ENCODE data around the gene MTG1.
"Not testable (repeated sequence)": the region's sequence is repeated elsewhere in the genome, so short reads cannot be mapped to it uniquely, and the experiment has no call there.

Gene MTG1

DNA sequence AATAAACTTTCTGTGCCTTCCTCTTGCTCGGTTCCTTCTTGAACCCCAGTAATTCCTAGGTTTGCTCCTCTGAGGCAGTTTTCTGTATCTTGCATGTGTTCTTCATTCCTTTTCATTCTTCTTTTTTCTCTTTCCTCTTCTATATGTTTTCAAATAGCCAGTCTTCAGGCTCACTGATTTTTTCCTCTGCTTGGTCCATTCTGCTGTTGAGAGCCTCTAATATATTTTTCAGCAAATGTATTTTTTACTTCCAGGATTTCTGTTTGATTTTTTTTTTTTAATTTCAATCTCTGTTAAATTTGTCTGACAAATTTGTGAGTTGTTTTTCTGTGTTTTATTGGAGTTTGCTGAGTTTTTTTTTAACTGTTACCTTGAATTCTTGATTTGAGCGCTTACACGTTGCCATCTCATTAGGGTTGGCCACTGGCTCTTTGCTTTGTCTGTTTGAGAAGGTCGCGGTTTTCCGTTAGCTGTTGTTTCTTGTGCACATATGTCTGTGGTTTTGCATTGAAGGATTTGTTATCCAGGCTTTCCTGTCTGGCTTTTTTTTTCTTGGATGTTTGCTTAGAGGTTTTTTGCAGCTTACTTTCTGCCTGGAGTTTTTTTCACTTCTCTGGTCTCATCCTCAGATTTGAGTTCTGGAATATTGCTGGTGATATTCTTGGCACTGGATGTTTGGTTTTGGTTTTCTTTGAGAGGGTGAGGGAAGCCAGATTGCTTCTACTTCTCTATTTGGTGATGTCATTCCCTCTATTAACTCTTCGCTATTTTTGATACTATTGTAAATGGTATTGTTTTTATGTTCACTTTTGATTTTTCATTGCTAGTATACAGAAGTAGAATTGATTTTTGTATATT is 17.8 kb downstream of the MTG1 start:
- Histone ChIP-seq H3K9ac (ENCODE audit: low read depth, low read length) (no peak overlapping the region), H3K9me3 (ENCODE audit: insufficient read depth, low read depth, low read length) (peaks cover 31% of the 10 kb centered on the region), H3K36me3 (ENCODE audit: insufficient read depth, low read depth, low read length) (peaks cover 74% of the 10 kb centered on the region), H3K4me1 (ENCODE audit: insufficient read depth, low read length) (no peaks in the 10 kb centered on the region), H3K4me3 (ENCODE audit: low read length) (no peak overlapping the region), H3K27me3 (ENCODE audit: insufficient read depth, low read length) (no peaks in the 10 kb centered on the region), H3K27ac (ENCODE audit: low read length) (no peak overlapping the region)

DNA sequence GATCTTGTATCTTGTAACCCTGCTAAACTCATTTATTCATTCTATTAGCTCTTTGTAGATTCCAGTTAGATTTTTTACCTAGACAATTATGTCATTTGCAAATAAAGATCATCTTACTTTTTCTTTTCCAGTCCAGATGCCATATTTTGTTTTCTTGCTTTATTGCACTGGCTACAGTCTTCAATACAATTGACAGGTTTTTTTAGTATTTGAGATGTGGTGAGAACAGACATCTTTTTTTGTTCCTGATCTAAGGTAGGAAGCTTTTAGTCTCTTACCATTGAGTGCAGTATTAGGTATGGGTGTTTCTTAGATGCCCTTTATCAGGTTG is 18.4 kb downstream of the MTG1 start:
- Histone ChIP-seq H3K36me3 (ENCODE audit: insufficient read depth, low read depth, low read length) (peaks cover 69% of the 10 kb centered on the region), H3K4me3 (ENCODE audit: low read length) (no peak overlapping the region), H3K27ac (ENCODE audit: low read length) (no peak overlapping the region), H3K9ac (ENCODE audit: low read depth, low read length) (no peak overlapping the region), H3K4me1 (ENCODE audit: insufficient read depth, low read length) (no peaks in the 10 kb centered on the region), H3K27me3 (ENCODE audit: insufficient read depth, low read length) (no peaks in the 10 kb centered on the region), H3K9me3 (ENCODE audit: insufficient read depth, low read depth, low read length) (peaks cover 31% of the 10 kb centered on the region)

DNA sequence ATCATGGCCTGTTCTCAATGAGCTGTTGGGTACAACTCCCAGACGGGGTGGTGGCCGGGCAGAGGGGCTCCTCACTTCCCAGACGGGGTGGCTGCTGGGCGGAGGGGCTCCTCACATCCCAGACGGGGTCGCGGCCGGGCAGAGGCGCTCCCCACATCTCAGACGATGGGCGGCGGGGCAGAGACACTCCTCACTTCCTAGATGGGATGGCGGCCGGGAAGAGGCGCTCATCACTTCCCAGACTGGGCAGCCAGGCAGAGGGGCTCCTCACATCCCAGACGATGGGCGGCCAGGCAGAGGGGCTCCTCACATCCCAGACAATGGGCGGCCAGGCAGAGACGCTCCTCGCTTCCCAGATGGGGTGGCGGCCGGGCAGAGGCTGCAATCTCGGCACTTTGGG is 20.4 kb downstream of the MTG1 start:
- Histone ChIP-seq H3K36me3 (ENCODE audit: insufficient read depth, low read depth, low read length) (peaks cover 58% of the 10 kb centered on the region), H3K9me3 (ENCODE audit: insufficient read depth, low read depth, low read length) (peaks cover 30% of the 10 kb centered on the region)
- H3K27ac ChIP-seq (ENCODE audit: low read length); H3K4me1 ChIP-seq (ENCODE audit: insufficient read depth, low read length); H3K9ac ChIP-seq (ENCODE audit: low read depth, low read length); H3K4me3 ChIP-seq (ENCODE audit: low read length); H3K27me3 ChIP-seq (ENCODE audit: insufficient read depth, low read length): not testable (repeated sequence)

DNA sequence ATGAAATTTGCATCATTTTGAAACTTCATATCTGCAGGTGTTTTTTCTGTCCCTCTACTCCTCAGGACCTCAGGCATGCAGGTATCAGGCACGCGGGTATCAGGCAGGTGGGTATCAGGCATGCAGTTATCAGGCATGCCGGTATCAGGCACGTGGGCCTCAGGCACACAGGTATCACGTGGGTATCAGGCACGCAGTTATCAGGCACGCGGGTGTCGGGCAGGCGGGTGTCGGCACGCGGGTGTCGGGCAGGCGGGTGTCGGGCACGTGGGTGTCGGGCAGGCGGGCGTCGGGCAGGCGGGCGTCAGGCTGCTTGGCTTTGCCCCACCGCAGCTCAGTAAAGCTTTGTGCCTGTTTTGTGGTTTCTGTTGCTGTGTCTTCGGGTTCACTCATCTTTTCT is 21.8 kb downstream of the MTG1 start:
- no peaks in the 10 kb centered on the region for H3K4me1 ChIP-seq (ENCODE audit: insufficient read depth, low read length)
- peaks cover 49% of the 10 kb centered on the region for H3K36me3 ChIP-seq (ENCODE audit: insufficient read depth, low read depth, low read length)
- H3K27ac ChIP-seq (ENCODE audit: low read length) = no peak overlapping the region

DNA sequence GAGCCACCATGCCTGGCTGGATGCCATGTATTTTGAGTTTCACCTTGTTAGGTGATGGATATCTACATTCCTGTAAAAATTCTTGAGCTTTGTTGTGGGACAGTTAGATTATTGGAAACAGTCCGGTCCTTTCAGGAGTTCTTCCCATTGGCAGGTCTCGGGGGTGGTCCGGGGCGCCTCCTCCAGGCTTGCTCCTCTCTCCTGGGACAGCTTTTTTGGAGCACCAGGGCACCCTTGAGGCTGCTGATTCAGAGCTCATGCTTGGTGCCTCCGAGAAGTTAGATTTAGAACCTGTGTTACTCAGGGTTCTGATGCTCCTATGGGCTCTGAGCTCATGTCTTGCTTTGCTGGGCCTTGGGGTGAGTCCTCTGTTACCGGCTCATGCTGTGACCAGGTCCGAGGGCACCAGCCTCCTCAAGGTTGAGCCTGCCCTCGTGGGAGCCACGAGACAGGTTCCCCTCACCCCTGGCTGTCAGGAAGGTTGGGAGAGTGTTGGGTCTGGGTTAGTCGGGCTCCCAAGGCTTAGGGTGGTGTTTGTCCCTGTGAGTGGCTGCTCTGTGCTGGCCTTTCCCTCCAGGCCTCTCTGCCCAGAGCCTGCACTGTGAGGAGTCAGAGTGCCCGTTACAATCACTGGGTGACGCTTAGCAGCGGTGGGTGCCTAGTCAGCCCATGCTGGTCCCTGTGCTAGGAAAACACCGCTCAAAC is 24.5 kb downstream of the MTG1 start:
- Histone ChIP-seq H3K9ac (ENCODE audit: low read depth, low read length) (no peak overlapping the region), H3K9me3 (ENCODE audit: insufficient read depth, low read depth, low read length) (peaks cover 5% of the 10 kb centered on the region), H3K4me1 (ENCODE audit: insufficient read depth, low read length) (no peaks in the 10 kb centered on the region), H3K36me3 (ENCODE audit: insufficient read depth, low read depth, low read length) (peaks cover 22% of the 10 kb centered on the region), H3K27ac (ENCODE audit: low read length) (no peak overlapping the region), H3K27me3 (ENCODE audit: insufficient read depth, low read length) (peaks cover 14% of the 10 kb centered on the region), H3K4me3 (ENCODE audit: low read length) (no peak overlapping the region)

More for the DNA sequence above, 21.8 kb downstream of the MTG1 start:
- peaks cover 25% of the 10 kb centered on the region for H3K9me3 ChIP-seq (ENCODE audit: insufficient read depth, low read depth, low read length)
- no peaks in the 10 kb centered on the region for H3K27me3 ChIP-seq (ENCODE audit: insufficient read depth, low read length)
- H3K4me3 ChIP-seq (ENCODE audit: low read length) = no peak overlapping the region
- no peak overlapping the region for H3K9ac ChIP-seq (ENCODE audit: low read depth, low read length)

DNA sequence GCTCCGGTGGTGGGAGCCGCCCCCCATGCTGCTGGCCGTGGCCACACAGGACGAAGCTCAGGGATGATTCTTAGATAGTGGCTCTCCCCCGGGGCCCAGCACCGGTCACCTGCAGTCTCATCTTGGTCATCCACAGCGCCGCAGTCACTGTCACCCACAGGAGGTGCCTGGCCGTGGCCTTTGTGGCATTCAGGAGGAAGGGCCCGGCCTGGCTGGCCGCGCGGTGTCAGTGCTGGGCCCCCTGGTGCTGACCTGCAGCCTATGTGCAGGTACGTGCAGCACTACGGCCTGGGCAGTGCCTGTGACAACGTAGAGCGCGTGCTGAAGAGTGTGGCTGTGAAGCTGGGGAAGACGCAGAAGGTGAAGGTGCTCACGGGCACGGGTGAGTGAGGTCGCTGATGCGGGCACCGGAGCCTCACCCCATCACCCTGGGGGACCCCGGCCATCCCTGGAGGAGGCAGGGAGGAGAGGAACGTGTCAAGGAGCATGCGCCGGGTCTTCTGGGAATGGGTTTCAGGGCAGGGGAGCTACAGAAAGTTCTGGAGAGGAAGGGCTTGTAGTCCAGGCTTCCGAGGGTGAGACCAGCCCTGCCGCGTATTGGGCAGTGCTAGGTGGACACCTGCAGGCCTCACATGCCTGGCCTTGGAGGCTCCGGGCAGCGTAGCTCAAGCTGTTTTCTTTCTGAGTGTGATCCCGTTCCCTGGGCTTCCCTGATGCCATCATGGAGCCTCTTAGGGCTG is 25.4 kb downstream of the MTG1 start:
- H3K27ac ChIP-seq (ENCODE audit: low read length) = no peak overlapping the region
- no peak overlapping the region for H3K4me3 ChIP-seq (ENCODE audit: low read length)
- peaks cover 18% of the 10 kb centered on the region for H3K36me3 ChIP-seq (ENCODE audit: insufficient read depth, low read depth, low read length)
- H3K4me1 ChIP-seq (ENCODE audit: insufficient read depth, low read length) = no peaks in the 10 kb centered on the region
- H3K27me3 ChIP-seq (ENCODE audit: insufficient read depth, low read length) = peaks cover 14% of the 10 kb centered on the region
- H3K9me3 ChIP-seq (ENCODE audit: insufficient read depth, low read depth, low read length) = peaks cover 4% of the 10 kb centered on the region
- H3K9ac ChIP-seq (ENCODE audit: low read depth, low read length) = no peak overlapping the region

DNA sequence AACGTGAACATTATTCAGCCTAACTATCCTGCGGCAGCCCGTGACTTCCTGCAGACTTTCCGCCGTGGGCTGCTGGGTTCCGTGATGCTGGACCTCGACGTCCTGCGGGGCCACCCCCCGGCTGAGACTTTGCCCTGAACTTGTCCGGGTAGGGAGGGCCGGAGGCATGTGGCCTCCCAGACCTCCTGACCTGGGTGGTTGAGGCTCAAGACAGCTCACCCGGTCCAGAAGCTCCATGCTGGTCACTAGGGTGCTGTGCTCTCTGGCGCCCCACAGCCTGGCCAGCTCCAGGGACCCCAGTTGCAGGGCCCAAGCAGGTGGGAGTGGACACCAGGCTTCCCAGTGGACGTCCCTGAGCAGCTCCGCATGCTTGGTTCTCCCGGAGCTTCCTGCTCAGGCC is 26.1 kb downstream of the MTG1 start:
- no peaks in the 10 kb centered on the region for H3K4me1 ChIP-seq (ENCODE audit: insufficient read depth, low read length)
- no peak overlapping the region for H3K27ac ChIP-seq (ENCODE audit: low read length)
- peaks cover 14% of the 10 kb centered on the region for H3K27me3 ChIP-seq (ENCODE audit: insufficient read depth, low read length)
- H3K9me3 ChIP-seq (ENCODE audit: insufficient read depth, low read depth, low read length) = peaks cover 4% of the 10 kb centered on the region
- no peak overlapping the region for H3K9ac ChIP-seq (ENCODE audit: low read depth, low read length)
- no peak overlapping the region for H3K4me3 ChIP-seq (ENCODE audit: low read length)
- H3K36me3 ChIP-seq (ENCODE audit: insufficient read depth, low read depth, low read length) = peaks cover 16% of the 10 kb centered on the region

DNA sequence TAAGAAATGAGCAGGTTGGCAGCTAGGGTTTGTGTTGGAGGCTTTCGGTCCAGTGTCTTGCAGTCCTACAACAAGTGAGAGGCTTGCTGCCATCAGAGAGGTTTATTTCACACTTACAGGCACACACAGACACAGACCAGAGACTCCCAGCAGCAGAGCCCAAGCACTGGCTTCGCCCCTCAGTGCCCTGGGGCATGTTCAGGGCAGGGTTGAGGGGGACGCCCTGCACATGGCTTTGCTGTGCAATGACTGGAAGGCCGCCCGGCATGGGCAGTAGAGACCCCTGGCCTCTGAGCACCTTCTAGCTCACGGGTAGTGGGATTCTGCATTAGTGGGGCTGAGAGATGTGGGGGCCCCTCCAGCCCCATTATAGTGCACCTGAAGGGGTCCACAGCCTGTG is 26.6 kb downstream of the MTG1 start:
- peaks cover 11% of the 10 kb centered on the region for H3K36me3 ChIP-seq (ENCODE audit: insufficient read depth, low read depth, low read length)
- H3K9me3 ChIP-seq (ENCODE audit: insufficient read depth, low read depth, low read length) = no peaks in the 10 kb centered on the region; the same call in 1 of the 2 replicates
- H3K27ac ChIP-seq (ENCODE audit: low read length) = no peak overlapping the region
- H3K4me3 ChIP-seq (ENCODE audit: low read length) = no peak overlapping the region
- no peaks in the 10 kb centered on the region for H3K4me1 ChIP-seq (ENCODE audit: insufficient read depth, low read length)
- H3K9ac ChIP-seq (ENCODE audit: low read depth, low read length) = no peak overlapping the region
- peaks cover 17% of the 10 kb centered on the region for H3K27me3 ChIP-seq (ENCODE audit: insufficient read depth, low read length)

DNA sequence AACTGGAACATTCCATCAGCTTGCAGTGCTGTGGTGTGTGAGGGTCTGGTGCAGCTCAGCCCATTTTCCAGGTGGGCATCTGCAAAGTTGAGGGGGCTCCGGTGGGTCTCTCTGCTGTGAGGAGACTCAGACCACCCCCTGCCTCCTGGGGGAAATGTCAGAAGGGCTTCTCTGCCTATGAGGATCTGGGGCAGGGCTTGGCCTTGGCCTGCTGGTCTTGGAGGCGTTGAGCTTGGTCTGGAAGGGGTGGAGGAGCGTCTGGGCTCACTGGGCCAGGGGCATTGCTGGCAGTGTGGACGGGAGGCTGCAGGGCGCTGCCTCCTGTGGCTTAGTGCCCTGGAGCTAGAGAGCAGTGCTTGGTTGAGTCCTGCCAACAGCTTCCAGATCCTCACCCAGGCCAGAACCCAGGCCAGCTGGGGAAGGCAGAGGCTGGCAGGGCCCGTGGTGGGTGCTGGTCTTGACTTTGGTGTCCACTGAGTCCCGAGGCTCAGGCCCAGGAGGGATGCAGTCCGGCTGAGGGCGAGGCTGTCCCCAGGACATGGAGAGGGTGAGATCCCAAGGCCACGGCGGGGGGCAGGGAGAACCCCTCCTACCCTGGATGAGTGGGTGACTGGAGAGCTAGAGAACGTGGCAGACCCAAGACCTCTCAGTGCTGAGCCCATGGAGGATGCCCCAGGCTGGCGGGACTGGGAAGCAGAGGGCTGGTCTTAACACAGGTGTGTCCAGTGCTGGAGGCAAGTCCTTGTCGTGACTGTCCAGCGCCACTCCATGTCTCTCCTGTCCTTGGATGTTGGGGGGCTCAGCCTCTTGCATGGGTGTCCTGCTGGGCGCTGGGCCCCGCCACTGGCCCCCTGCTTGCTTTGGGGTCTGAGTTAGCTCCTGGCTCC is 27.6 kb downstream of the MTG1 start:
- H3K4me3 ChIP-seq (ENCODE audit: low read length) = no peak overlapping the region
- H3K27ac ChIP-seq (ENCODE audit: low read length) = no peak overlapping the region
- no peaks in the 10 kb centered on the region for H3K4me1 ChIP-seq (ENCODE audit: insufficient read depth, low read length)
- H3K36me3 ChIP-seq (ENCODE audit: insufficient read depth, low read depth, low read length) = peaks cover 10% of the 10 kb centered on the region; the same call in 1 of the 2 replicates
- no peaks in the 10 kb centered on the region for H3K9me3 ChIP-seq (ENCODE audit: insufficient read depth, low read depth, low read length)
- no peak overlapping the region for H3K9ac ChIP-seq (ENCODE audit: low read depth, low read length)
- peaks cover 17% of the 10 kb centered on the region for H3K27me3 ChIP-seq (ENCODE audit: insufficient read depth, low read length)

DNA sequence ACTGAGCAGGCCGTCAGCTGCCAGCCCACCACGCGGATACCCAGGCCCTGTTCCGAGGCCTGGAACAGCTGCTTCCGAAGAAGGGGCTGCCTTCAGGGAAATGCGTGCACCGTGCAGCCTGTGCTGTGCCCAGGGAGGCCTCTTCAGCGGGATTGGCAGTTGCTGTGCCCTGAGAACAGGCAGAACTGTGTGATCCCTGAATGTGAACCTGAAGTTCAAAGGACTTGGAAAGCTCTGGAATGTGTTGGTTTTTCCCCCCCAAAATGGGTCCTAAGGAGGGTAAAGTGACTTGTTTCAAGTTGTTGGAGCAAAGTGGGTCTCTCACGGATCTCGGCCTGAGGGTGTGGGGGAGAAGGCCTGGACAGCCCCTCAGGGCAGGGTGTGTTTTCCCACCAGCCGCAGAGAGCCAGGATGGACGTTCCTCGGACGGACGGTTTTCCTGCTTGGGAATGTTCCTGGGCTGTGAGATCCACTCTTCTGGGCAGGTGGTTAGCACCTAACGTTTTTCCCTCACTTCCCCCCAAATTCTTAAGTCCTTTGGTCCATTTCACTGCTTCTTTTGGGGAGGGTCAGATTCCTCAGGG is 28.4 kb downstream of the MTG1 start:
- Histone ChIP-seq H3K27ac (ENCODE audit: low read length) (no peak overlapping the region), H3K36me3 (ENCODE audit: insufficient read depth, low read depth, low read length) (peaks cover 10% of the 10 kb centered on the region; the same call in 1 of the 2 replicates), H3K9me3 (ENCODE audit: insufficient read depth, low read depth, low read length) (no peaks in the 10 kb centered on the region), H3K27me3 (ENCODE audit: insufficient read depth, low read length) (peaks cover 17% of the 10 kb centered on the region), H3K4me1 (ENCODE audit: insufficient read depth, low read length) (no peaks in the 10 kb centered on the region), H3K4me3 (ENCODE audit: low read length) (no peak overlapping the region), H3K9ac (ENCODE audit: low read depth, low read length) (no peak overlapping the region)
